DOHH2 (cell line): Measurements from ENCODE around the gene PRR15L.

Experiments
- H3F3A ChIP-seq: fragments of 200-600 bp; sonication (generic), shearing (Covaris generic); 2 replicates; pipeline ENCODE4 v1.6.0; 2016; ENCODE audit warnings: antibody characterized with exemption, mild to moderate bottlenecking; ENCODE audit not compliant: control insufficient read depth, insufficient read depth
- H3K27ac ChIP-seq: fragments of 200-600 bp; sonication (generic); 2 replicates; pipeline ENCODE4 v1.5.1; 2014; ENCODE audit warnings: low read depth, mild to moderate bottlenecking, low read length, moderate library complexity
- H3K27me3 ChIP-seq: fragments of 200-600 bp; sonication (generic); 2 replicates; pipeline ENCODE4 v1.6.1; 2014; ENCODE audit warnings: mild to moderate bottlenecking, low read length, mixed read lengths; ENCODE audit not compliant: control insufficient read depth
- H3K36me3 ChIP-seq: fragments of 200-600 bp; sonication (generic); 2 replicates; pipeline ENCODE4 v1.6.1; 2014; ENCODE audit warnings: mild to moderate bottlenecking, low read length, moderate library complexity, mixed read lengths; ENCODE audit not compliant: control insufficient read depth
- H3K4me1 ChIP-seq: fragments of 200-600 bp; sonication (generic); 2 replicates; pipeline ENCODE4 v1.6.1; 2014; ENCODE audit warnings: mild to moderate bottlenecking, low read length, mixed read lengths; ENCODE audit not compliant: control insufficient read depth
- H3K4me2 ChIP-seq: fragments of 200-600 bp; sonication (generic); 2 replicates; pipeline ENCODE4 v1.6.0; 2014; ENCODE audit warnings: mild to moderate bottlenecking, low read length, moderate library complexity
- H3K4me3 ChIP-seq: fragments of 200-600 bp; sonication (generic); 2 replicates; pipeline ENCODE4 v1.5.1; 2014; ENCODE audit warnings: mild to moderate bottlenecking, low read length, mixed read lengths
- H3K79me2 ChIP-seq: fragments of 200-600 bp; sonication (generic); 2 replicates; pipeline ENCODE4 v1.6.1; 2014; ENCODE audit warnings: mild to moderate bottlenecking, low read length, mixed read lengths; ENCODE audit not compliant: control insufficient read depth
- H3K9me2 ChIP-seq: fragments of 200-600 bp; sonication (generic); replicated peaks from 2 replicates; pipeline ENCODE4 v1.6.1; 2014; ENCODE audit warnings: mild to moderate bottlenecking, low read length, mixed read lengths; ENCODE audit not compliant: control insufficient read depth
- H3K9me3 ChIP-seq: fragments of 200-600 bp; sonication (generic); 2 replicates; pipeline ENCODE4 v1.6.1; 2014; ENCODE audit warnings: antibody characterized with exemption, low read length, mixed read lengths; ENCODE audit not compliant: control insufficient read depth, insufficient read depth
- H4K20me1 ChIP-seq: fragments of 200-600 bp; sonication (generic); 2 replicates; pipeline ENCODE4 v1.6.0; 2014; ENCODE audit warnings: low read depth, mild to moderate bottlenecking, antibody characterized with exemption, low read length, moderate library complexity; ENCODE audit not compliant: control insufficient read depth, insufficient read depth
- CTCF ChIP-seq: fragments of 200-600 bp; sonication (generic); IDR thresholded peaks from one replicate; pipeline ENCODE4 v1.5.1; 2014; ENCODE audit warnings: antibody characterized with exemption, mild to moderate bottlenecking, low read depth, low read length; ENCODE audit not compliant: poor library complexity, severe bottlenecking
- EZH2phosphoT487 ChIP-seq: fragments of 200-600 bp; sonication (generic); IDR thresholded peaks from 2 replicates; pipeline ENCODE4 v1.6.1; 2017; ENCODE audit warnings: borderline replicate concordance, mild to moderate bottlenecking, antibody characterized with exemption, low read length, moderate library complexity, mixed read lengths

PRR15L gene

DNA sequence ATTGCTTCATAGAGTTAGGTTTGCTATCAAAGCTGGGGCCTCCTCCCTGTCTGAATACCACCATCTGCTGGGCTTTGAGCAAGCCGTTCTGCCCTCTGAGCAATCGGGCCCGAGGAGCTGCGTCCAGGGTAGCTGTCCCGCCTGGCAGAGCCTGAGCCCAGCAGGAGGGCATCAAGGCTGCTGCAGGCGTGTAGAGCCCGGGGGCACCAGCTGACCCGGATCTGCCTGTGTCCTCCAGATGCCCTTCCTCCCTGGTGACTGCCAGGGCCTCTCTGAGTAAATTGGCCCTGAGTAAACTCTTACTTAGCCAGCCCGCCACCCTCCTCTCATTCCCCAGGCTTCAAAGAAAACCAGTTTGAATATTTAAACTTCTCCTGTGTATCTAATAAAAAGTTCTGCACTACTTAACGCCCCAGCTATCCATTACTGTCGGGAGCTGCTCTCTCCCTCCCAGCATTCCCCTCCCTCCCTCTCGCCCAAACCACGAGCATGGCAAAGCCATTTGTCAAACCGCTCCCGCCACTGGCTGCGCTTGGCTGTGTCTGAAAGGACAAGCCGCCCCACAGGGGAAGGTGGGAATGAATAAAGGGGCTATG is 29.7 kb upstream of the PRR15L start:
- Histone ChIP-seq H3K4me3 (no peak overlapping the region), H3K9me3 (no peaks in the 10 kb centered on the region), H4K20me1 (no peaks in the 10 kb centered on the region), H3K4me2 (no peak overlapping the region), H3K79me2 (no peaks in the 10 kb centered on the region), H3K27ac (no peak overlapping the region), H3K4me1 (no peaks in the 10 kb centered on the region), H3K27me3 (no peaks in the 10 kb centered on the region), H3K9me2 (no peaks in the 10 kb centered on the region), H3F3A (no peaks in the 10 kb centered on the region), H3K36me3 (peaks cover 12% of the 10 kb centered on the region; the same call in 1 of the 2 replicates)
- TF ChIP-seq EZH2phosphoT487 (no peak), CTCF (no peak)

- Histone ChIP-seq H3K4me3 (no peak overlapping the region), H3K27me3 (no peaks in the 10 kb centered on the region), H3K36me3 (peaks cover 19% of the 10 kb centered on the region), H3K4me1 (no peaks in the 10 kb centered on the region), H3K27ac (no peak overlapping the region), H3F3A (no peaks in the 10 kb centered on the region), H3K9me2 (no peaks in the 10 kb centered on the region), H3K79me2 (no peaks in the 10 kb centered on the region), H3K9me3 (no peaks in the 10 kb centered on the region), H4K20me1 (no peaks in the 10 kb centered on the region), H3K4me2 (no peak overlapping the region)
- TF ChIP-seq CTCF (no peak), EZH2phosphoT487 (no peak)
Measured at GRCh38 chr17:47986520-47986919, 28.8 kb upstream of the PRR15L start.

DNA sequence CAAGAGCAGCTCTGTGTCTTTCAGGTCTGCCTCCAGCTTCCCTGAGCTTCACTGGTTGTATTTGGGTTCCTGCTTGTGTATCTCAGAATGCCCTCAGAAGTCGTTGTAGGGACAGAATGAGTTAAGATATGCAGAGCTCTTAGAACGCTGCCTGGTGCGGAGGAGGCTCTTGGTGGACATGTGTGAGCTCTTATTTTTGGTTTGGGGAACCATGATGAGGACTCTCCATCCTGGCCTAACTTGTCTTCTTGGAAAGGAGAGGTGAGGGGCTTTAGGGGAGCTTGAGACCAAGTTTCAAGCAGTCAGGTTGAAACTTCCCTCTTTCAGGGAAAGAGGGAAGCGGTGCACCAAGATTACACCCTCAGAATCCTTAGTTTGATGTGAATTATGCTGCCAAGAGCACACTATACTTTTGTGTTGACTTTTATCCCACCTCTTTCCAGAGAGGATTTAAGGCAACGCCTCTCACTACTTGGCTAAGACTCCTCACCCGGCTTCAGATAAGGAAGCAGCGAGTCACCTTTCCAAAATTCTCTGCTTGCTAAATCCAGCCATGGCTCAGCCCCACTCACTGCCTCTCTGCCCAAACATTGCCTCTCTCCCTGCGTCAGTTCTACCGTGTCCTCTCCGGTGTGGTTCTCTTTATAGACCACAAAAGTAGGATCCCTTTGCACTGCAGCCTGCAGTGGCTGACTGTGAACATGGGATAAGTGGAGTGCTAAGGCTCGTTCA is 26.0 kb upstream of the PRR15L start:
- H3K4me2 ChIP-seq = no peak overlapping the region
- no peaks in the 10 kb centered on the region for H3K9me3 ChIP-seq
- TF ChIP-seq EZH2phosphoT487 (no peak), CTCF (no peak)
- H3K27me3 ChIP-seq = no peaks in the 10 kb centered on the region
- no peaks in the 10 kb centered on the region for H3F3A ChIP-seq
- H3K36me3 ChIP-seq = peaks cover 48% of the 10 kb centered on the region
- H3K4me1 ChIP-seq = no peaks in the 10 kb centered on the region
- 0 out of 2 replicates have a peak, but pooled peaks cover 1% of the 10 kb centered on the region for H4K20me1 ChIP-seq
- H3K79me2 ChIP-seq = no peaks in the 10 kb centered on the region
- H3K4me3 ChIP-seq = no peak overlapping the region
- H3K27ac ChIP-seq = no peak overlapping the region
- H3K9me2 ChIP-seq = no peaks in the 10 kb centered on the region
